Memory B cell (primary cell): ENCODE results near the gene CDH13.

ENCODE experiments used
- ATAC-seq: fragments of 150-1000 bp; cut with Tn5 transposase; 2 replicates; pipeline ENCODE4 v1.10.0; 2021; ENCODE audit warnings: low read depth, mild to moderate bottlenecking, moderate library complexity
- DNase-seq, 2 donors: peaks; one replicate each; pipeline ENCODE4 v3.0.0; 2022; ENCODE audit warnings: low spot score in 2 of 2
- H3K27ac Mint-ChIP-seq: one replicate; pipeline ENCODE4 v1.8.0; 2022; ENCODE audit warnings: mild to moderate bottlenecking, moderate library complexity, mixed read lengths
- H3K27me3 Mint-ChIP-seq: one replicate; pipeline ENCODE4 v1.8.0; 2022; ENCODE audit warnings: mixed read lengths
- H3K36me3 Mint-ChIP-seq: one replicate; pipeline ENCODE4 v1.8.0; 2022; ENCODE audit warnings: mild to moderate bottlenecking, mixed read lengths
- H3K4me1 Mint-ChIP-seq: one replicate; pipeline ENCODE4 v1.8.0; 2022; ENCODE audit warnings: mixed read lengths
- H3K4me3 Mint-ChIP-seq: one replicate; pipeline ENCODE4 v1.8.0; 2022; ENCODE audit warnings: mild to moderate bottlenecking, moderate library complexity, mixed read lengths
- H3K9me3 Mint-ChIP-seq: one replicate; pipeline ENCODE4 v1.8.0; 2022; ENCODE audit warnings: mixed read lengths

Gene CDH13

DNA sequence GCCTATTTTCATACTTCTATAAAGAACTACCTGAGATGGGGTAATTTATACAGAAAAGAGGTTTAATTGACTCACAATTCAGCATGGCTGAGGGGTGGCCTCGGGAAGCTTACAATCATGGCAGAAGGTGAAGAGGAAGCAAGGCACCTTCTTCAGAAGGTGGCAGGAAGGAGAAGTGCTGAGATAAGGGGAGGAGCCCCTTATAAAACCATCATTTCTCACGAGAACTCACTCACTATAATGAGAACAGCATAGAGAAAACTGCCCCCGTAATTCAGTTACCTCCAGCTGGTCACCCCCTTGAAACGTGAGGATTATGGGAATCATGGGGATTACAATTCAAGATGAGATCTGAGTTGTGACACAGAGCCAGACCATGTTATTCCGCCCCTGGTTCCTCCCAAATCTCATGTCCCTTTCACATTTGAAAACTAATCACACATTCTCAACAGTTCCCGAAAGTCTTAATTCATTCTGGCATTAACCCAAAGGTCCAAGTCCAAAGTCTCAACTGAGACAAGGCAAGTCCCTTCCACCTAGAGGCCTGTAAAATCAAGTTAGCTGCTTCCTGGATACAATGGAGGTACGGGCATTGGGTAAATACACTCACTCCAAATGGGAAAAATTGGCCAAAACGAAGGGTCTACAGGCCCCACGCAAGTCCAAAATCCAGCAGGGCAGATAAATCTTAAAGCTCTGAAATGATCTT is 237.7 kb downstream of the CDH13 start:
- ATAC-seq (no peak), DNase-seq (no peak)
- H3K4me3 Mint-ChIP-seq = no peak overlapping the region
- H3K9me3 Mint-ChIP-seq = no peaks in the 10 kb centered on the region
- peaks cover 5% of the 10 kb centered on the region for H3K4me1 Mint-ChIP-seq
- no peak overlapping the region for H3K27ac Mint-ChIP-seq
- peaks cover 5% of the 10 kb centered on the region for H3K36me3 Mint-ChIP-seq
- H3K27me3 Mint-ChIP-seq = no peaks in the 10 kb centered on the region

DNA sequence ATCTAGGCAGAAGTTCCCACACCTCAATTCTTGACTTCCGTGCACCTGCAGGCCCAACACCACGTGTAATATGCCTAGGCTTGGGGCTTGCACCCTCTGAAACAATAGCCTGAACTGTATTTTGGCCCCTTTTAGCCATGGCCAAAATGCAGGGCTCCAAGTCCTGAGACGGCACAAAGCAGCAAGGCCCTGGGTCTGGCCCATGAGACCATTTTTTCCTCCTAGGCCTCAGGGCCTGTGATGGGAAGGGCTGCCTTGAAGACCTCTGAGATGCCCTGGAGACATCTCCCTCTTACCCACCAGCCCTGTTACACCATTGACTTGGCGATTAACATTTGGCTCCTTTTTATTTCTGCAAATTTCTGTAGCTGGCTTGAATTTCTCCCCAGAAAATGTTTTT is 238.6 kb downstream of the CDH13 start:
- no peak overlapping the region for H3K27ac Mint-ChIP-seq
- DNase-seq (no peak), ATAC-seq (no peak)
- peaks cover 5% of the 10 kb centered on the region for H3K36me3 Mint-ChIP-seq
- H3K9me3 Mint-ChIP-seq = peaks cover 3% of the 10 kb centered on the region
- H3K4me3 Mint-ChIP-seq = no peak overlapping the region
- no peaks in the 10 kb centered on the region for H3K27me3 Mint-ChIP-seq
- H3K4me1 Mint-ChIP-seq = peaks cover 5% of the 10 kb centered on the region

DNA sequence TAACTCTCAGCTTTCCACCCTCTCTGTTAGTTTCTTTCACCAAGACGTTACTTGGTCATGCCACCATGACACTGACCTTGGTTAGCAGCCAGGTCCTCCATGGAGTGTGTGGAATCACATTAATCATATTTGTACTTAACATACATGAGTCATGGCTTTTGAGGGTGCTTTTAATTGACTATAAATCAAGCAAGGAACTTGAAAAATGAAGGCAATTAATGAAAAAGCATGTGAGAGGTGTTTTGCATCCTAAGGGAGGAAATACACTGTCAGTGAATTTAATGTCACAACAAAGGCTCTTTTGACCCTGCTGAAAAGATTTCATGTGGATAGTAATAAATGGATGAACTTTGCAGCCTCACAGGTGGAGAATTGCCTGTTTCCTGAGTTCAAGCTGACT is 240.7 kb downstream of the CDH13 start:
- ATAC-seq (no peak), DNase-seq (no peak)
- H3K4me1 Mint-ChIP-seq = peaks cover 5% of the 10 kb centered on the region
- H3K36me3 Mint-ChIP-seq = peaks cover 8% of the 10 kb centered on the region
- H3K4me3 Mint-ChIP-seq = no peak overlapping the region
- H3K27ac Mint-ChIP-seq = no peak overlapping the region
- H3K27me3 Mint-ChIP-seq = peaks cover 4% of the 10 kb centered on the region
- peaks cover 8% of the 10 kb centered on the region for H3K9me3 Mint-ChIP-seq

DNA sequence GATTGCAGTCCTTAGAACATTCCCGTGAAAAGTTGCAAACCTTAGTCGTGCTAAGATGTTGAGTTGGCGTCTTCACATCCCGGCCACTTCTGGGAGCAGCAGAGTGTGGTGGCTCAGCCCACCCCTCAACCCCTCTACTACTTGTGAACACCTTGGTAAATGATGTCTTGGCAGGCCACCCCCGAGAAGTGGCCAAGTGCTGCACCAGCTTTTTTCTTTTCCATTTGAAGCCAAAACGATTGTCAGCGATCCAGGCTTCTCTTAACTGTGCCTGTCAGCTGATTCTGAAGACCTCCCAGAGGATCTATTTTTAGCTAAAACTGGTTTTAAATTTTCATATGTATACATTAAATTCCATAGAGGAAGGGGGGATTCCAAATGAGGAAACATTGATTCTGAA is 247.5 kb downstream of the CDH13 start:
- ATAC-seq = no peak
- no peaks in the 10 kb centered on the region for H3K4me1 Mint-ChIP-seq
- H3K36me3 Mint-ChIP-seq = peaks cover 5% of the 10 kb centered on the region
- H3K27me3 Mint-ChIP-seq = peaks cover 5% of the 10 kb centered on the region
- peaks cover 8% of the 10 kb centered on the region for H3K9me3 Mint-ChIP-seq
- DNase-seq = no peak
- no peak overlapping the region for H3K27ac Mint-ChIP-seq
- H3K4me3 Mint-ChIP-seq = no peak overlapping the region

DNA sequence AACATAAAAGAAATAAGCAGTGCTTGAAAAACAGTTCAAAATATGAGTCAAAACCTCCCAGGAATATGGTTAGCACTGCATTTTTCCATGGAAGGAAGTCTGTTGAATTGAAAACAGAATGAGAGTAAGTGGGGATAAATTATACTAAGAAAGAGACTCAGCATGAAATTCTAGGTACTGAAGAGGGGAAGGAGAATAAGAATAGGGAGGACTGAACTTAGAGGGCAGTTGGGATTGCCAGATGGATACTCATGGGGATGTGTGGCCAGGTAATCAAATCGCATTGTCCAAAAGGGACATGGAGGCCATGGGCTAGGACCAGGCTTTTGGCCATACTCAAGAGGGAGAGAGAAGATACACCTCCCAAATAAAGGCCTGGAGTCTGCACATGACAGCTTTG is 247.9 kb downstream of the CDH13 start:
- Mint-ChIP-seq H3K4me3 (no peak overlapping the region), H3K9me3 (peaks cover 8% of the 10 kb centered on the region), H3K4me1 (no peaks in the 10 kb centered on the region), H3K27ac (no peak overlapping the region), H3K27me3 (peaks cover 5% of the 10 kb centered on the region), H3K36me3 (peaks cover 5% of the 10 kb centered on the region)
- no peak for ATAC-seq
- DNase-seq = no peak

DNA sequence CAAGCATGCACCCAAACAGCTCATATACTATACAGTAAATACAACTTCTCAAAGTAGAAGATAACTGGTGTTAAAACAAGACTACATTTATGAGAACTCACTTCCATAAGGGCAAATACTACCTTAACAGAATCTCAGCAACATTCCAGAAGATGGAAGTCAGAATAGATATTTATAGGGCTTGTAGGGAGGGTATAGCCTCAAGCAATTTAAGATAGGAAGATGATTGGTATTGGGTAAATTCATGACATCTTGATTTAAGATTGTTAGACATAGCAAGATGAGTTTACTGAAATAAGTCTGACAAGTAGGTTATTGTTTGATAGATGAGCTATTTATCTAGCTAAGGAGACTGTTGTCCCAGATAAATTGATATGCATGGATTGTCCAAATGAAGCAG is 250.2 kb downstream of the CDH13 start:
- Mint-ChIP-seq H3K4me3 (no peak overlapping the region), H3K36me3 (peaks cover 2% of the 10 kb centered on the region), H3K9me3 (no peaks in the 10 kb centered on the region), H3K27me3 (peaks cover 1% of the 10 kb centered on the region), H3K27ac (no peak overlapping the region), H3K4me1 (no peaks in the 10 kb centered on the region)
- DNase-seq (no peak), ATAC-seq (no peak)

DNA sequence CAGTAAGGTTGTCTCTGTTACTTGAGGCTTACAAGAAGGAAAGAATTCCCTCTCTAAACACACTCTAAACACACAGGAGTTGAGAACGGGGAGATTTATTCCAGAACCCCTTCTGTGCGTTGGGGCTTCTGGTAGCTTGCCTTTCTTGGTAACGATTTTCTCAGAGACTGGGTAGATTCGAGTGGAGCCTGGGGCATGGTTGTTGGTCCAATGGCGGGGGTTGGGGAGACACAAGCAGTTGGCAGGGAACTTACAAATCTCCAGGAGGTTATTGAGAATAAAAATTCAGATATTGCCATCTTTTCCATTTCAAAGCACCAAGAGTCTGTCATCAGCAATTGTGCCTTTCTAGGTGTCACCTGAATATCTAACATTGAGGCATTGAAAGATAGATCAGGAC is 251.7 kb downstream of the CDH13 start:
- no peak for DNase-seq
- no peak overlapping the region for H3K27ac Mint-ChIP-seq
- peaks cover 11% of the 10 kb centered on the region for H3K4me1 Mint-ChIP-seq
- no peak for ATAC-seq
- H3K36me3 Mint-ChIP-seq = peaks cover 2% of the 10 kb centered on the region
- no peak overlapping the region for H3K4me3 Mint-ChIP-seq
- H3K9me3 Mint-ChIP-seq = no peaks in the 10 kb centered on the region
- peaks cover 1% of the 10 kb centered on the region for H3K27me3 Mint-ChIP-seq

DNA sequence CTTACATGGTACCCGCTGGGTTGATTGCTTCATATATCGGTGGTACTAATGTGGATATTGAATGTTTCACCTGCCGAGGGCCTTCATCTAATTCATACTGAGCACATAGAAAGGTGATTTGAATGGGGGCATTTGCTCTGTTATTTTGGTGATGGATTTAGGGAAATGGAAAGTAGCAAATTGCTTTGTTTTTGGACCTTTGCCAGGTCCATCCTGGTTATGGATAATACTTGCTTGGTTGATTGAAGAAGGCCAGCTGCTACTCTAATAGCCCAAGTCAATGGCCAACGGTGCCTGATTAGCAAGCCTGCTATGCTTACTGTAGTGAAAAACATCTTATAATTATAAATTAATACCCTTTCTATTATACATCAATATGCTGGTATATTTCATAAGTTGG is 253.6 kb downstream of the CDH13 start:
- ATAC-seq = no peak
- Mint-ChIP-seq H3K27ac (no peak overlapping the region), H3K27me3 (peaks cover 1% of the 10 kb centered on the region), H3K4me3 (no peak overlapping the region), H3K36me3 (peaks cover 2% of the 10 kb centered on the region), H3K9me3 (no peaks in the 10 kb centered on the region), H3K4me1 (peaks cover 16% of the 10 kb centered on the region)
- no peak for DNase-seq

DNA sequence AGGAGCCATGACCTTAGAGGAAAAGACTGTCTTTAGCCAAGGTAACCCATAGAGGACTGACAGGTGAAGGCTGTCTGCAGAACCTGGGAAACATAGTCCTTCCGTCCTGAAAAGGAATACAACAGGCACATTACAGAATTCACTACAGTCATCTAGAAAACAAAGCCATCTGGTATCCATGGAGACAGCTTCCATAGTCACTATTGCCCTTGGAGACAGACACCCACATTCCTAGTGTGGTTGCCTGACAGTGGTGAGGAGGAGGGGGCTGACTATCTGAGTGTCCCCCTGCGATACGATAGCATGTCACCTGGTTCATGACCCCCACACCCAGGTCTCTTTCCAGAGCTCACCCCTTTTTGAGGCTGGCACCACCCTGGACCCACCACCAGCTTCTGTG is 254.7 kb downstream of the CDH13 start:
- no peak for ATAC-seq
- H3K36me3 Mint-ChIP-seq = peaks cover 2% of the 10 kb centered on the region

DNA sequence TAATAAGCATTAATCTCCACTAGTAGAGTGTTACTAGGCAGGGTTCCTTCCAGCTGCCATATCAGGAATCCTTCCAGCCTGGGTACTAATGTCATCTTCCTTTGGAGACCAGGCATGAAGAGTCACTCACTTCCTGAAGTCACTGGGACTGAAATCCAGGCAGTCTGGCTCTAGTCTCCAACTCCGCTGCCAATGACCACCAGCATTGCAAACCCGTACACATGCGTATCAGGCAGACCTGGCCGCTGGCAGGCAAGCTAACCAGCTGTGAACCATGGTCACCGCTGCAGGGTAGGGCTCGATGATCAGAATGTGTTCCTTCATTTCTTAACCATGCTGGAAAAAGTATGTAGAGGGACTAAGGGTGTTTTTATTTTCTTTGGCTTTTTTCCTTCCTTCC is 255.5 kb downstream of the CDH13 start:
- H3K27ac Mint-ChIP-seq = peak overlapping the region; percentile 88
- H3K4me1 Mint-ChIP-seq = peaks cover 16% of the 10 kb centered on the region
- DNase-seq = no peak
- H3K27me3 Mint-ChIP-seq = no peaks in the 10 kb centered on the region
- no peak for ATAC-seq
- no peaks in the 10 kb centered on the region for H3K9me3 Mint-ChIP-seq
- no peak overlapping the region for H3K4me3 Mint-ChIP-seq
- H3K36me3 Mint-ChIP-seq = no peaks in the 10 kb centered on the region

More for the DNA sequence above, 254.7 kb downstream of the CDH13 start:
- Mint-ChIP-seq H3K9me3 (no peaks in the 10 kb centered on the region), H3K4me1 (peaks cover 16% of the 10 kb centered on the region), H3K4me3 (no peak overlapping the region), H3K27ac (no peak overlapping the region), H3K27me3 (peaks cover 1% of the 10 kb centered on the region)
- DNase-seq = no peak

DNA sequence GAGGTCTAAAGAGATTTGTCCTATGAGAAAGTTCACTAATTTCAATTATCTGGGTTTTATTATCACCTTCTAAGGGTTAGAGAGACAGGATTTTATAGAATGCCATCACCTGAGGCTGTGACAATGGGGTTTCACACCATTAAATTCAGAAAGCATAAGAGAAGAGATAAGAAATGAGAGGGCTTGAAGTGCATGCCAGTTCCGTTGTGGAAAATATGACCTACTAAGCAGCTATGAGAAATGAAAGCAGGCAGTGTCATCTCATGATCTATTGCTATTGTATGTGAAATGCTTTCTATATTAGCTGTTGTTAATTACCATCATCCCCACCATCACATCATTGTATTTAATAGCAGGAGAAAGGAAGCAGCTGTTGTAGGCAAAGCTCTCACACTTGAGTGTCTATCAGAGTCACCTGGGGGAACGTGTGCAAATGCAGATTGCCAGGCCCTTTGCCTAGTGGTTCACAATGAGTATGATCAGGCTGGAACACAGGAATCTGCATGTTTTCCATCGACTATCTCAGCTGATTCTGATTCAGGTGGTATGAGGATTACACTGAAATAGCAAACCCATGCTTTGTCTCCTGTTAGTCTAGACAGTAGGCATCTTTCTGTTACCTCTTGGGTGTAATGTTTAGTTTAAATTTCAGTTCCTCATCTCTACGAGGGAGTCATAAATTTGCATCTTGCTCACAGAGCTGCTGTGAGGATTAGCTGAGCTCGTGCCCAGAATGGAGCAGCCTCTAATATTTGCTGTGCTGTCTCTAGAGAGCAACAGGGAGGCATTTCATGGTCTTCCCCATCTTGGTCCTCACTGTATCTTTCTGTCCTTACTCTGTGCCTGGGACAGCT is 256.4 kb downstream of the CDH13 start:
- Mint-ChIP-seq H3K4me3 (peak overlapping the region; percentile 60), H3K27me3 (no peaks in the 10 kb centered on the region), H3K36me3 (no peaks in the 10 kb centered on the region), H3K9me3 (no peaks in the 10 kb centered on the region), H3K27ac (peak overlapping the region; percentile 88), H3K4me1 (peaks cover 16% of the 10 kb centered on the region)
- peak; percentile 12 to 32 for DNase-seq
- ATAC-seq = peak; percentile 93

DNA sequence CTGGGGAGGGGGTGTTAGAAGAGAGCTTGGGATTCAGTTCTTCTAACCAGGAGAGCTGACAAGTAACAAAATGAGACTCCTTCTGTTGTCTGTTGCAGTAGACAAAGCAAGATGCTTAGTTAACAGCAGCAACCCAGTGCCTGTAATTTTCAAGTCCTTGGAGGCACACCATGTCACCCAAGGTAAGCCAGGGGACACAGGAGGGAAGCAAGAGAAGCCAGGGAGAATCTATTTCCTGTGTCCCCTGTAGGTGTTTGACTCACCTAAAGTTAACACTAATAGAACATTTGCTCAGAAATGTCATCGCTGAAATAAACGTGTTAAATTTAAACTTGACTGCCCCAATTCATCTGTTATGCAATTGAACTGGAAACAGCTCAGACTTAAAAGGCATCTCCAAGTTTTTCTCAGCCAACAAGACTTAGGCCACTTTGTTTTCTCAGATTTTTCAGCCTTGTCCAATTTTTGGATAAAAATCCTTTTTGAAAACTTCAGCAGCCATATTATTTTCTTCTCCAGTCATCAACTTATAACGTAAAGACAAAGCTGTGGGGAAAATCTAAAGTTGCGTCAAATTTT is 257.6 kb downstream of the CDH13 start:
- Mint-ChIP-seq H3K27ac (peak overlapping the region; percentile 40), H3K4me3 (no peak overlapping the region), H3K36me3 (no peaks in the 10 kb centered on the region), H3K27me3 (no peaks in the 10 kb centered on the region), H3K9me3 (no peaks in the 10 kb centered on the region), H3K4me1 (peaks cover 16% of the 10 kb centered on the region)
- no peak for ATAC-seq
- no peak for DNase-seq

DNA sequence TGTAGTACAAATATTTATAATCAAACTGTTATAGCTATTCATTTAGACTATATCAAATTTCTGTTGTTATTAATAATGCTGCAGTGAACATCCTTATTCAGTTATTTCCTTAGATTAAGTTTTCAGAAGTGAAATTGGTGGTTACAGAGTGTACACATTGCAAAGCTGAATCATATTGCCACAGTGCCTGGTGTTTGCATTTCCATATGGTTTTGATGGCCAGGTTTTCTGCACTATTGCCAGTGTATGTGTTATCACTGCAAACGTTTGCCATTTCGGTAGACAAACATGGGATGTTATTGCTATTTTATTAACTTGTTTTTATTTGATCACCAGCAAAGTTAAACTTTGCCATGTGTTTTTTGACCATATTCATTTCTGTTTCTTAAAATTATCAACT is 259.4 kb downstream of the CDH13 start:
- H3K27me3 Mint-ChIP-seq = no peaks in the 10 kb centered on the region
- no peaks in the 10 kb centered on the region for H3K9me3 Mint-ChIP-seq
- H3K36me3 Mint-ChIP-seq = no peaks in the 10 kb centered on the region
- DNase-seq = no peak
- H3K4me3 Mint-ChIP-seq = no peak overlapping the region
- no peak overlapping the region for H3K27ac Mint-ChIP-seq
- ATAC-seq = no peak
- peaks cover 16% of the 10 kb centered on the region for H3K4me1 Mint-ChIP-seq

DNA sequence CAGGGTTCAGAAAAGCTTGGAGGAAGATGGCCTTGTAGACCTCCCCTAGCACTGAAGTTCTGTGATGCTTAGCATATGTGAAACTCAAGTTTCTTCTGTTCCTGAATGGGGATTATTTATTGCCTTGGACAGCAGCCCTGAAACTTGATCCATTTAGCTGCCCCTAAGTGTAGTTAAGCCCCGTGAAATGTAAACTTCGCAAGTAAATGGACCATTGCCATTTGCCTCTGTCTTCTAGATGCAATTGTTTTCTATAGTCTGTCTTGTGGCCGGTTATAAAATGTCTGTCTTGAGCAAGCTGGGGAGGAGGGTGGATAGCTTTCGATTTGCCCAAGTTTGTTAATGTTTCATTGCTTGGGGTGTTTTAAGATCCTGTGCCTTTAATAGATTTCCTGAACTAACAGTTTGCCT is 261.8 kb downstream of the CDH13 start:
- Mint-ChIP-seq H3K36me3 (no peaks in the 10 kb centered on the region), H3K27me3 (no peaks in the 10 kb centered on the region), H3K27ac (no peak overlapping the region), H3K9me3 (no peaks in the 10 kb centered on the region), H3K4me1 (peaks cover 3% of the 10 kb centered on the region), H3K4me3 (no peak overlapping the region)
- ATAC-seq = no peak
- DNase-seq = no peak
